NCI-H2107 treated with DMSO at 0.1 percent for 48 hours (cell line): ENCODE measurements around the gene HEATR5A.
"Not testable (repeated sequence)": the region's sequence is repeated elsewhere in the genome, so short reads cannot be mapped to it uniquely, and the experiment has no call there.

ENCODE experiments used
- DNase-seq: peaks from one replicate; lab custom pipeline; 2025; ENCODE audit not compliant: unreplicated experiment; lab: John Stamatoyannopoulos, UW

Gene HEATR5A

GRCh38 chr14:31259040-31259435, 161.3 kb downstream of the HEATR5A start:
- not testable (repeated sequence) for DNase-seq

- no peak for DNase-seq
Measured at GRCh38 chr14:31258427-31259039, 161.8 kb downstream of the HEATR5A start.

DNA sequence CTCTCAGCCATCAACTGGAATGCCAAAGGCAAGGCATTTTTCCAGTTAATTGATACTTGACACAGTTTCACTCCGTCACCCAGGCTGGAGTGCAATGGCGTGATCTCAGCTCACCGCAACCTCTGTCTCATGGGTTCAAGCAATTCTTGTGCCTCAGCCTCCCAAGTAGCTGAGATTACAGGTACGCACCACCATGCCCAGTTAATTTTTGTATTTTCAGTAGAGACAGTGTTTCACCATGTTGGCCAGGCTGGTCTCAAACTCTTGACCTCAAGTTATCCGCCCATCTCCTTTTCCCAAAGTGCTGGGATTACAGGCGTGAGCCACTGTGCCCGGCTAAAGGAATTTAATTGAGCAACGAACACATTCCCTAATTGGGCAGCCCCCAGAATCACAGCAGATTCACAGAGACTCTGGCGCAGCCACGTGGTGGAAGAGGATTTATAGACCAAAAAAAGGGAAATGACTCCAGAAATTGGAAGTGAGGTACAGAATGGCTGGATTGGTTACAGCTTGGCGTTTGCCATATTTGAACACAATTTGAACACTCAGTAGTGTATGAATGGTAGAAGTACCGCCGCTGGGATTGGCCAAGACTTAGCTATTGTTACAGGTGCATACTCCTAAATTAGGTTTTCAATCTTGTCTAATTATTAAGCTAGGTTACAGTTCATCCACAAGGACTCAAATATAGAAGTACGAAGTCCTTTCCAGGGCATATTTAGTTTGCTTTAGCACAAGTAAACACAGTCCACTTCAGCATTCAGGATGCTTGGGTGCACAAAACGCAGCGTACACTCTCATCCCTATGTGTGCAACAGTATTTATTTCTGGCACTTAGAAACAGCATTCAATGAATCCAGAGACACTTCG, 162.6 kb downstream of the HEATR5A start:
- DNase-seq = not testable (repeated sequence)

DNA sequence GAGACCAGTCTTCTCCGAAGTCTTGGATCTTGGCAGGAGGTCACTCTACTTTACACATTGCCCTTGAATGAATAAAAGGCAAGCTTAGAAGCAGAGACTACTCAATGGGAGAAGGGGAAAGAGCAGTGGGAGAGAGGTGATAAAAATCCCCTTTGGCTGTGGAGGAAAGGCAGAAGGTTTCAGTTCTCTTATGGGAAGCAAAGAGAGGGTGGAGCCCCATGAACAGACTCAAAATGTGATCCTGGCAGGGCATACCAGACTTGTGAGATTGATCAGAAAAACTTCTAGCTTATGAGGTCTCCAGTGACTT, 163.2 kb downstream of the HEATR5A start:
- DNase-seq = no peak

- DNase-seq = no peak
Measured at GRCh38 chr14:31256534-31257243, 163.7 kb downstream of the HEATR5A start.

GRCh38 chr14:31255918-31256317, 164.4 kb downstream of the HEATR5A start:
- DNase-seq = not testable (repeated sequence)

DNA sequence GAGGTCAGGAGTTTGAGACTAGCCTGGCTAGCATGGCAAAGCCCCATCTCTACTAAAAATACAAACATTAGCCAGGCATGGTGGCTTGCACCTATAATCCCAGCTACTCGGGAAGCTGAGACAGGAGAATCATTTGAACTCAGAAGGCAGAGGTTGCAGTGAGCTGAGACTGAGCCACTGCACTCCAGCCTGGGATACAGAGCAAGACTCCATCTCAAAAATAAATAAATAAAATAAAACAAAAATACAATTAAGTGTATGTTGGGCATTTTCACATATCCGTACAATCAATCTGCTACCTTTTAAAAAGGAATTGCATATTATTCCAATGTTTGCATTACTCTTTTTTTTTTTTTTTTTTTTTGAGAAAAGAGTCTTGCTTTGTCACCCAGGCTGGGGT, 165.1 kb downstream of the HEATR5A start:
- DNase-seq = no peak

DNA sequence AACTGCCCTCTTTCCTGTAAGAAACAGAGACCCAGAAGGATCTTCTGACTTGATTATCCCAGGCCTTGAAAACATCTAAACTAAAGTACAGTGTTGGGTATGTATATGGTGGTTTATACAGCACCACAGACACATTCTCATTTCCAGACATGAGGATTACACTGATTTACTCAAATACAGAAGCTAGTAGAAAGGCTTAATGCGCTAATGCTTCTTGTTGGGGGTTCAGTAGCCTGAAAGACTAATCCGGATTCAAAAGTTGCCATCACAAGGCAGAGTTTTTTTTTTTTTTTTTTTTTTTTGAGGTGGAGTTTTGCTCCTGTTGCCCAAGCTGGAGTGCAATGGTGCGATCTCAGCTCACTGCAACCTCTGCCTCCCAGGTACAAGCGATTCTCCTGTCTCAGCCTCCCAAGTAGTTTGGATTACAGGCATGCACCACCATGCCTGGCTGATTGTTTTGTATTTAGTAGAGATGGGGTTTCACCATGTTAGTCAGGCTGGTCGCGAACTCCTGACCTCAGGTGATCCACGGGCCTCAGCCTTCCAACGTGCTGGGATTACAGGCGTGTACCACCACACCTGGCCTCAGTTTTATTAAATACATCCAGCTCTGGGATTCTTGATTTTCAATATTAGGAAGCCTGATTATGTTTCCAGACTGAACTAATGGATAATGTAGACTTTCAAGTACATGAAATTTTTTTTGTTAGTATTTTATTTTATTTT, 166.4 kb downstream of the HEATR5A start:
- DNase-seq = no peak

GRCh38 chr14:31252865-31253264, 167.5 kb downstream of the HEATR5A start:
- DNase-seq = no peak

GRCh38 chr14:31251028-31251958, 169.1 kb downstream of the HEATR5A start:
- DNase-seq = no peak

DNA sequence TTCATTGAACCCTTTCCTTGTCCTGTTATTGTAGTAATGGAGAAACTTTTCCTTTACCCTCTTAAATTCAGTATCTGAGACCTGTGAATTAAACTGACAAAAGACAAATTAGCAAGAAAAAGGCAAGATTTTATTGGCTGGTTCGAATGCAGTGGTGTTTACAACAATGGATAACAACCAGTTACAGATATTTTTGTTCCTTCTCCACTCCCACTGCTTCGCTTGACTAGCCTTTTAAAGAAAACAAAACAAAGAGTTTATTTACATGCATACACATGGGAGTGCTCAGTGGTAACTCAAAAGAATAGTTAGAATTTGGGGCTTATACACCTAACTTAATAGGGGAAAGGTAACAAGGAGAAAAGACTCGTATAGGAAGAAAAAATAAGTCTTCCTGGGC, 175.7 kb downstream of the HEATR5A start:
- no peak for DNase-seq

DNA sequence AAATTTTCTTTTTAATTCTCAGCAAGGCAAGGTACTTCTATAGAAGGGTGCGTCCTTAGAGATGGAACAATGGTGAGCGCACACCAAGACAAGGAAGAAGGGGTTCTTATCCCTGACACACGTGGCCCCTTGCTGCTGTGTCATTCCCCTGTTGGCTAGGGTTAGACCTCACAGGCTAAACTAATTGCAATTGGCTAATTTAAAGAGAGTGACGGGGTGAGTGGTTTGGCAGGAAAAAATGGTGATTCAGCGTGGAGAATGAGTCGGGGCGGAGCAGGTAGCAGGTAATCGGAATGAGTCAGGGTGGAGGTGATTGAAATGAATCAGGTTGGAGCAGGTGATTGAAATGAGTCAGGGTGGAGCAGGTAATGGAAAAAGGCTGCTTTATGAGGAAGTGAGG, 176.5 kb downstream of the HEATR5A start:
- DNase-seq = no peak

- not testable (repeated sequence) for DNase-seq
Measured at GRCh38 chr14:31242161-31242940, 178.0 kb downstream of the HEATR5A start.
